Measurements from ENCODE around the gene EXOC3L1. TPM values are rescaled to one million over a fixed set of nuclear protein-coding genes. Genes with fewer than 3 reads are reported as not detected.

Gene EXOC3L1
- total RNA-seq, 2 experiments from 2014 or later, result not detected

- Mint-ChIP-seq H3K4me3 (peak overlapping the region; percentile 78), H3K9me3 (no peaks in the 10 kb centered on the region), H3K27ac (peak overlapping the region; percentile 52), H3K27me3 (peaks cover 35% of the 10 kb centered on the region), H3K4me1 (peaks cover 57% of the 10 kb centered on the region), H3K36me3 (ENCODE audit: low read depth) (peaks cover 40% of the 10 kb centered on the region)
- no peak for DNase-seq
- ChIA-PET CTCF (interaction anchor here (0.7 to 4.2 kb wide), 7 partner anchors 10 to 195 kb away, joined by 3 to 15 read pairs (median 5); no protein-coding TSS in a partner anchor), POLR2A (interaction anchor here (10.2 to 13.2 kb wide), 2 partner anchors 10 kb away, joined by 57 to 204 read pairs; partner anchors contain the start of genes FBXL8, HSF4, MATCAP1 and TRADD)
Observed at GRCh38 chr16:67173323-67173722, 16.6 kb downstream of the EXOC3L1 start.

GRCh38 chr16:67170949-67171649 lies 18.8 kb downstream of the EXOC3L1 start:
- POLR2A ChIA-PET, result interaction anchor here (0.7 to 13.2 kb wide), 5 partner anchors 8 to 187 kb away, joined by 3 to 204 read pairs (median 5); partner anchors contain the start of genes FBXL8, HSF4, MATCAP1 and TRADD
- peak overlapping the region; percentile 66 for H3K4me3 Mint-ChIP-seq
- peak overlapping the region; percentile 8 for H3K27ac Mint-ChIP-seq
- CTCF ChIA-PET, result interaction anchor here (1.0 to 2.9 kb wide), 8 partner anchors 8 to 273 kb away, joined by 3 to 16 read pairs (median 4); no protein-coding TSS in a partner anchor
- no peak for DNase-seq
- peaks cover 41% of the 10 kb centered on the region for H3K36me3 Mint-ChIP-seq (ENCODE audit: low read depth)
- no peaks in the 10 kb centered on the region for H3K9me3 Mint-ChIP-seq
- peaks cover 58% of the 10 kb centered on the region for H3K4me1 Mint-ChIP-seq
- peaks cover 41% of the 10 kb centered on the region for H3K27me3 Mint-ChIP-seq

GRCh38 chr16:67170168-67170948 lies 19.6 kb downstream of the EXOC3L1 start, which contains the start of gene NOL3:
NOL3 (plus strand) TSS chr16:67170538.
- Mint-ChIP-seq H3K27me3 (peaks cover 44% of the 10 kb centered on the region), H3K9me3 (no peaks in the 10 kb centered on the region), H3K4me1 (peaks cover 59% of the 10 kb centered on the region), H3K27ac (peak within 1 kb of the TSS; percentile 72), H3K36me3 (ENCODE audit: low read depth) (peaks cover 40% of the 10 kb centered on the region), H3K4me3 (peak within 1 kb of the TSS; percentile 74)
- DNase-seq, result peak; percentile 67
- CTCF ChIA-PET, result interaction anchor here (1.0 to 2.9 kb wide), 9 partner anchors 9 to 274 kb away, joined by 3 to 16 read pairs (median 5); partner anchors contain the start of genes FBXL8 and TRADD
- POLR2A ChIA-PET, result interaction anchor here (0.6 to 13.2 kb wide), 9 partner anchors 7 to 312 kb away, joined by 3 to 204 read pairs (median 3); partner anchors contain the start of genes E2F4, FBXL8, HSF4 and MATCAP1

- ChIA-PET POLR2A (interaction anchor here (0.6 to 13.2 kb wide), 8 partner anchors 7 to 313 kb away, joined by 3 to 204 read pairs (median 3); partner anchors contain the start of genes E2F4, FBXL8, FHOD1 and HSF4), CTCF (interaction anchor here (0.5 to 2.9 kb wide), 12 partner anchors 9 to 274 kb away, joined by 3 to 16 read pairs (median 3); partner anchors contain the start of genes FBXL8 and TRADD)
- no peaks in the 10 kb centered on the region for H3K9me3 Mint-ChIP-seq
- peak; percentile 50 for DNase-seq
- H3K27ac Mint-ChIP-seq, result peak overlapping the region; percentile 72
- H3K4me1 Mint-ChIP-seq, result peaks cover 63% of the 10 kb centered on the region
- H3K27me3 Mint-ChIP-seq, result peaks cover 49% of the 10 kb centered on the region
- peaks cover 42% of the 10 kb centered on the region for H3K36me3 Mint-ChIP-seq (ENCODE audit: low read depth)
- peak overlapping the region; percentile 74 for H3K4me3 Mint-ChIP-seq
Observed at GRCh38 chr16:67169642-67170167, 20.2 kb downstream of the EXOC3L1 start.

GRCh38 chr16:67169011-67169451 lies 20.9 kb downstream of the EXOC3L1 start:
- peaks cover 44% of the 10 kb centered on the region for H3K36me3 Mint-ChIP-seq (ENCODE audit: low read depth)
- ChIA-PET POLR2A (interaction anchor here (1.0 to 13.2 kb wide), 6 partner anchors 5 to 79 kb away, joined by 3 to 204 read pairs (median 30); partner anchors contain the start of genes E2F4, FBXL8, FHOD1 and HSF4), CTCF (interaction anchor here (0.5 to 2.9 kb wide), 7 partner anchors 9 to 225 kb away, joined by 3 to 16 read pairs (median 3); partner anchors contain the start of genes FBXL8 and TRADD)
- H3K9me3 Mint-ChIP-seq, result no peaks in the 10 kb centered on the region
- no peak overlapping the region for H3K27ac Mint-ChIP-seq
- no peak overlapping the region for H3K4me3 Mint-ChIP-seq
- H3K4me1 Mint-ChIP-seq, result peaks cover 65% of the 10 kb centered on the region
- peaks cover 51% of the 10 kb centered on the region for H3K27me3 Mint-ChIP-seq
- no peak for DNase-seq

GRCh38 chr16:67167588-67167987 lies 22.3 kb downstream of the EXOC3L1 start:
- Mint-ChIP-seq H3K4me1 (peaks cover 62% of the 10 kb centered on the region), H3K27me3 (peaks cover 50% of the 10 kb centered on the region), H3K9me3 (no peaks in the 10 kb centered on the region), H3K4me3 (no peak overlapping the region), H3K36me3 (ENCODE audit: low read depth) (peaks cover 38% of the 10 kb centered on the region), H3K27ac (no peak overlapping the region)
- ChIA-PET CTCF (interaction anchor here (1.1 to 1.8 kb wide), 3 partner anchors 12 to 17 kb away, joined by 3 to 6 read pairs (median 5); no protein-coding TSS in a partner anchor), POLR2A (interaction anchor here (0.9 to 13.2 kb wide), 5 partner anchors 5 to 139 kb away, joined by 3 to 204 read pairs (median 57); partner anchors contain the start of genes B3GNT9, FBXL8, HSF4 and MATCAP1)
- DNase-seq, result no peak

GRCh38 chr16:67166598-67167168 lies 23.3 kb downstream of the EXOC3L1 start:
- peaks cover 42% of the 10 kb centered on the region for H3K36me3 Mint-ChIP-seq (ENCODE audit: low read depth)
- POLR2A ChIA-PET, result interaction anchor here (0.9 to 12.7 kb wide), 3 partner anchors 7 to 138 kb away, joined by 3 to 204 read pairs (median 3); partner anchors contain the start of genes B3GNT9 and NOL3

GRCh38 chr16:67166110-67166547 lies 23.8 kb downstream of the EXOC3L1 start:
- no peak for DNase-seq
- ChIA-PET CTCF (interaction anchor here (4.8 kb wide), 1 partner anchor 12 kb away, joined by 32 read pairs; no protein-coding TSS in a partner anchor), POLR2A (interaction anchor here (12.7 kb wide), 1 partner anchor 7 kb away, joined by 204 read pairs; the partner anchor contains the start of gene NOL3)
- Mint-ChIP-seq H3K4me1 (peaks cover 65% of the 10 kb centered on the region), H3K9me3 (no peaks in the 10 kb centered on the region), H3K4me3 (peak overlapping the region; percentile 37), H3K36me3 (ENCODE audit: low read depth) (peaks cover 42% of the 10 kb centered on the region), H3K27ac (no peak overlapping the region), H3K27me3 (peaks cover 44% of the 10 kb centered on the region)

More at GRCh38 chr16:67166598-67167168, 23.3 kb downstream of the EXOC3L1 start:
- peaks cover 50% of the 10 kb centered on the region for H3K27me3 Mint-ChIP-seq
- peaks cover 67% of the 10 kb centered on the region for H3K4me1 Mint-ChIP-seq
- no peak for DNase-seq
- H3K27ac Mint-ChIP-seq, result no peak overlapping the region
- H3K4me3 Mint-ChIP-seq, result peak overlapping the region; percentile 17
- CTCF ChIA-PET, result interaction anchor here (4.8 kb wide), 1 partner anchor 13 kb away, joined by 32 read pairs; no protein-coding TSS in a partner anchor
- H3K9me3 Mint-ChIP-seq, result no peaks in the 10 kb centered on the region

GRCh38 chr16:67165121-67166078 lies 24.5 kb downstream of the EXOC3L1 start:
- POLR2A ChIA-PET, result interaction anchor here (1.8 to 12.7 kb wide), 2 partner anchors 8 to 11 kb away, joined by 7 to 204 read pairs; partner anchors contain the start of gene NOL3
- CTCF ChIA-PET, result interaction anchor here (0.7 to 4.8 kb wide), 4 partner anchors 9 to 180 kb away, joined by 3 to 32 read pairs (median 4); no protein-coding TSS in a partner anchor
- Mint-ChIP-seq H3K36me3 (ENCODE audit: low read depth) (peaks cover 44% of the 10 kb centered on the region), H3K27me3 (peaks cover 39% of the 10 kb centered on the region), H3K9me3 (no peaks in the 10 kb centered on the region), H3K27ac (no peak overlapping the region), H3K4me3 (peak overlapping the region; percentile 51), H3K4me1 (peaks cover 63% of the 10 kb centered on the region)
- DNase-seq, result no peak

- Mint-ChIP-seq H3K36me3 (ENCODE audit: low read depth) (peaks cover 41% of the 10 kb centered on the region), H3K4me1 (peaks cover 57% of the 10 kb centered on the region), H3K4me3 (peak within 1 kb of the TSS; percentile 63), H3K9me3 (no peaks in the 10 kb centered on the region), H3K27me3 (peaks cover 34% of the 10 kb centered on the region), H3K27ac (peak within 1 kb of the TSS; percentile 45)
- POLR2A ChIA-PET, result interaction anchor here (0.9 to 12.7 kb wide), 4 partner anchors 9 to 151 kb away, joined by 3 to 204 read pairs (median 5); partner anchors contain the start of gene NOL3
- CTCF ChIA-PET, result interaction anchor here (0.7 to 4.8 kb wide), 4 partner anchors 10 to 179 kb away, joined by 3 to 32 read pairs (median 4); no protein-coding TSS in a partner anchor
- peak; percentile 46 for DNase-seq
Observed at GRCh38 chr16:67164599-67165061, 25.3 kb downstream of the EXOC3L1 start, which contains the start of gene HSF4. HSF4 (plus strand) TSS chr16:67164745; CDS start chr16:67164812, 67 bp downstream.
